Ureter (tissue), 1 donor: Measurements from ENCODE around the gene KRTAP10-4. TPM values are rescaled to one million over a fixed set of nuclear protein-coding genes. Genes with fewer than 3 reads are reported as not detected.
"Not testable (repeated sequence)": the region's sequence is repeated elsewhere in the genome, so short reads cannot be mapped to it uniquely, and the experiment has no call there.

Experiments
- DNase-seq: peaks from one replicate; pipeline ENCODE4 v3.0.0-alpha.2; 2020; ENCODE audit warnings: low spot score
- total RNA-seq: library from RNA; stranded (reverse); gene quantifications from one replicate; pipeline ENCODE4 v1.2.4, GENCODE V29; 2023
- donor health status: DM: yes; HTN: yes; CAD: no.

The KRTAP10-4 gene
- total RNA-seq, 1 donor from 2014 or later, result not detected

- DNase-seq, result no peak
Measured at GRCh38 chr21:44599264-44600029, 25.9 kb downstream of the KRTAP10-4 start.

GRCh38 chr21:44600118-44600978 lies 26.8 kb downstream of the KRTAP10-4 start, which contains the start of gene KRTAP10-7:
KRTAP10-7 (plus strand) TSS chr21:44600597; CDS start chr21:44600622, 25 bp downstream.
- DNase-seq, result not testable (repeated sequence)

GRCh38 chr21:44601091-44601490 lies 27.6 kb downstream of the KRTAP10-4 start:
- DNase-seq, result not testable (repeated sequence)

- no peak for DNase-seq
Measured at GRCh38 chr21:44601596-44602462, 28.3 kb downstream of the KRTAP10-4 start.

- no peak for DNase-seq
Measured at GRCh38 chr21:44602463-44602850, 28.9 kb downstream of the KRTAP10-4 start.

DNA sequence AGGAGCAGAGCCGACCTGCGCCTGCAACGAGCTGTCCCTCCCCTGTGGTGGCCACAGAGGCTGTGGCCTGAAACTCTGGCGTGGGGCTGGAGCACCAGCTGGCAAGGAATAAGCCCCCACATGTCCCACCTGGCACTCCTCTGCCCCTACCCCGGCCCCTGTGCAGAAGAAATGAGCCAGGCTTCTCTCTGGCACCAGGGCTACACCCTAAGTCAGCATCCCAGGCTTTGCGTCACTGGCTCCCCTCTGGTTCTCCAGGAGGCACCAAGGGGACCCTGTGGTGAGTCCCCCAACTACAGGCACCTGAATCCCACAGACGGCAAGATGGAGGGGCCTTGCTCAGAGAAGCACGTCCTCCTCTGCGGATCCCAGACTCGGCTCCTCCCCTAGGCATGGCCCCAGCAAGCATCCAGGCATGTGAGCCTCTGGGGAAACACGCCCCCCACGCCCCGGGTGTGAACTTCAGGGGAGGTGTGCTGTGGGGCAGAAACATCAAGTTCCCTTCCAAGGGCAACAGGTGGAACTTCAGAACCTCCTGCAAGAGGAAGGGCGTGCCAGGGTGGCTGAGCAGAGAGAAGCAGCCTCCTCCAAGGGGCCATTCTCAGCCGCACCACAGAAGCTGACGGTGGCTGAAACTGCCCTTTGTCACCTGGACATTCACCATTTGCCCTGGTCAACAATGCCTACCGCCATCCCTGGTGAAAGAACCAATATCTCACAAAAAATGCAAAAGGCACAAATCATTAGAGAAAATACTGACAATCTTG lies 29.8 kb downstream of the KRTAP10-4 start:
- DNase-seq, result no peak

GRCh38 chr21:44603911-44604310 lies 30.4 kb downstream of the KRTAP10-4 start:
- DNase-seq, result no peak

DNA sequence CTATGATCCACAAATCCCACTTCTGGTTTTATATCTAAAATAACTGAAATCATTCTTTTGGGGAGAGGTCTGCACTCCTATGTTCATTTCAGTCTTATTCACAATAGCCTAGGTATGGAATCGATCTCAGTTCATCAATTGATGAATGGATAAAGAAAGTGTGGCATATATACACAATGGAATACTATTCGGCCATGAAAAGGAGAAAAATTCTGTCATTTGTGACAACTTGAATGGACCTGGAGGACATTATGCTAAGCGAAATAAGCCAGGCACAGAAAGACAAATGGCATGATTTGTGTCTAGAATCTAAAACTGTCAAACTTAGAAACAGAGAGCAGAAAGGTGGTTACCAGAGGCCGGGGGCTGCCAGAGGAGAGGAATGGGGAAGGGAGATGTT lies 33.0 kb downstream of the KRTAP10-4 start:
- no peak for DNase-seq

DNA sequence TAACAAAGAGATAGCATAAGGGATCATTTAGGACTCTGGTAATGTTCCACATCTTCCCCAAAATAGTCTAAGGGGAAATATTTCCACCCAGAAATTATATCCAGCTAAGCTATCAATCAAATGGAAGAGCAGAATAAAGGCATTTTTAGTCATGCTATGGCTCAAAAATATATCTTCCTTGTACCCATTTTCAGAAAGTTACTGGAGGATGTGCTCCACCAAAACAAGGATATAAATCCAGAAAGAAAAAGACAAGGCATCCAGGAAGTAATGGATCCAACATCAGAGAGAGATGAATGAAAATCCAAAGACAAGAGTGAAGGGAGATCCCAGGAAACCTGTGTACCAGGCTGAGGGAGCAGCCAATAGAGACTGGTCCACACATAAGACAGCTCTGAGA lies 35.7 kb downstream of the KRTAP10-4 start:
- DNase-seq, result no peak

GRCh38 chr21:44610157-44610843 lies 36.8 kb downstream of the KRTAP10-4 start:
- DNase-seq, result not testable (repeated sequence)

GRCh38 chr21:44611551-44611950 lies 38.0 kb downstream of the KRTAP10-4 start:
- DNase-seq, result no peak

- no peak for DNase-seq
Measured at GRCh38 chr21:44612029-44612486, 38.5 kb downstream of the KRTAP10-4 start, which contains the start of gene KRTAP10-8. KRTAP10-8 (plus strand) TSS chr21:44612079; CDS start chr21:44612101, 22 bp downstream.

DNA sequence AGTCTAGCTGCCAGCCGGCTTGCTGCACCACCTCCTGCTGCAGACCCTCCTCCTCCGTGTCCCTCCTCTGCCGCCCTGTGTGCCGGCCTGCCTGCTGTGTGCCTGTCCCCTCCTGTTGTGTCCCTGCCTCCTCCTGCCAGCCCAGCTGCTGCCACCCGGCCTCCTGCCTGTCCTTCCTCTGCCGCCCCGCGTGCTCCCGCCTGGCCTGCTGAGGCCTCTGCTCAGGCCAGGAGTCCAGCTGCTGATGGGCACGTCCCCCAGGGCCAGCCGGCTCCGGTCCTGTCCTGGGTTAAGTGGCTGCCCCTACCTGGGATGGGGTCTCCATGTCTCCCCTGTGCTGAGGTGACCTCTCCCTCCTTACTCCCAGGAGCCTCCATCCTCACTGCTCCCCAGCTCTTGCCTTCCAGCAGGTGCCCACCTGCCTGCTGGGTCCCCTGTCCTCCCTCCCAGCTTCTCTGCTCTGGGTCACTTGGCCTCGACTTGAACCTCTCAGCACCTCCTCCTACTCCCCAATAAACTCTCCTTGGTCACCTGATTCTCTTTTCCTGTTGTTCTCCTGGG lies 39.2 kb downstream of the KRTAP10-4 start:
- DNase-seq, result no peak

DNA sequence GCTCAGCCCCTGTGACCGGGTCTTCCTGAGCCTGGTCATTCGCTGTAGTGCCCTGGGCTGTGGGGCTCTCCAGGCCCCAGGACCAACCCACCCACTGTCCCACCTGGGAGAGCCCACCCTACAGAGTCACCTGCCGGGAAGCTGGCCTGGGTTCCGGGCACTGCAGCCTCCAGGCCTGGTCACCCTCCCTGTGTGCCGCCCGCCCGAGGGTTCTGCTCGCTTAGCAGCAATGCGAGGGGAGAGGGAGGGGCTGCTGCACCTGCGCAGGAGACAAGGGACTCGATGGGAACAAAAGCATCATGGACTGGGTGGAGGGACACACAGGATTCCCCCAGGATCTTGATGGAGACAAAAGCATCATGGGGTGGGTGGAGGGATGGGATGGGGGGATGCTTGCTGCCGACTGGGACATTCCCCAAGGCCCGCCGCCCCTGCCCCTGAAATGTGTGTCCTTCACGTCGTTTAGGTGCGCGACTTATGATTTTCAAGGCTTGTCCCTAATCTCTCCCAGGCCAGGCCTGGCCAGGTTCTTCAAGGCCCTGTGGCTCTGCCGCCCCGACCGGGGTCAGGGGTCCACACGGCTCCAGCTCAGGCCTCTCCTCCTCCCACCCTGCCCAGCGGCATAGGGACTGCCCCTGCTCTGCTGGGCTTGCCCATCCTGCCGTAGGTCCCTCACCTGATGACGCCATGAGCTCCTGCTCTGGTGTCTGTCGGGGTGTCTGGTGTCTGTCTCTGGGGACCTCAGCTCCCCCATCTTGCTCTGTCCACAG lies 40.0 kb downstream of the KRTAP10-4 start:
- peak; percentile 36 for DNase-seq

DNA sequence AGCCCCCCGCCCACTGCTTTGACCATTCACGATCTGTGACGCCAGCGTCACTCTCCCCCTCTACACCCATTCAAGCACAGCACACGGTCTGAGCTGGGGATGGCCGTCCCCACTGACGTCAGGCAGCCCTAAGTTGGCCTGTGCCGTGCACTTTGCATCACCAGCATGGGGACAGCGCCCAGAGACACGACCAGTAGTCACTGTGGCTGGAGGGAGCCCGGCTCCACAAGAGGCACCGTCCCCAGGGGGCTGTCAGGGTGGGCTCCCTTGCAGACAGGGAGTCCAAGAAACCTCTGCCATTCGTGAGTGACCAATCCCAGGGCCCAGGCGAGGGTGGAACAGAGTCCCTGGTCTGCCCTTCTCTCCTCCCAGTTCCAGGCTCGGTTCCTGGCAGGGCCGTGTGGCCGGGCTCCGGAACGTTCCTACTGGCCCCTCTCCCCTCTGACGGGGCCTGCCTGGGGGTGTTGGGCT lies 40.7 kb downstream of the KRTAP10-4 start:
- DNase-seq, result no peak

DNA sequence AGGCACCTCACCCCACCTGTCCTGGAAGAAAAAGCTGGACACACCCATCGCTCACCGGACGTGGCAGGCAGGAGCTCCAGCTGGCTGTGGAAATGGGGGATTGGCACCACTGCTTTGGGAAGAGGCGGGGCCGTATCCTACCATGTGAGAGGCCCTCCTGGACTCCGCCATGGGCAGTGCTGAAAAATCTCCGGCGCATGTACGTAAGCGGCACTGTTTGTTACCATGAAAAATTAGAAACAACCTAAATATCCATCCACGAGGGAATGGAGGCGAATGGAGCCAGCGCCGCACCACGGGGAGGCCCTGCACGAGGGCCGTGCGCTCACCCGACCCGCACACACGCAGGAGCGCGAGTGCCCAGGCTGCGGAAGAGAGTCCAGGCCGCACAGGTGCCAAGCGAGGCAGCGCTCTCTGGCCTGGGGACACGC lies 41.4 kb downstream of the KRTAP10-4 start:
- no peak for DNase-seq

DNA sequence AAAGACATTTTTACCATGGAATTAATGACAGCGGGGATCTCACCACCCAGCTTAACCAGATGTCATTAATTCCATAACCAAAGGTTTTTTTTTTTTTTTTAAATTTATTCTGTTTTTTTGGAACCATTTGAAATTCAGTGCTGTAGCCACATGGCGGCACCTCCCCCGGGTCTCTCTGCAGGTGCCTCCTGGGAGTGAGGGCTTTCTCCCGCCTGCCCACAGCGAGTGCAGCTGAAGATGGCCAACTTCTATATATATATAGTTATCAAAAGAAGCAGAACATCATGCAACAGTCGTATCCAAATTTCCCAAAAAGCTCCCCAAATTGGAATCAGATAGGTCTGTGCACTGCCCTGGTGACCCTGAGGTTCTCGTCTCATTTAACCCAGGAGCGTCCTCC lies 41.9 kb downstream of the KRTAP10-4 start:
- DNase-seq, result no peak

- DNase-seq, result peak; percentile 34
Measured at GRCh38 chr21:44615911-44616590, 42.5 kb downstream of the KRTAP10-4 start.
